HG03442 (cell line): ENCODE data around the gene ATP5ME.
"Not testable (repeated sequence)": the region's sequence is repeated elsewhere in the genome, so short reads cannot be mapped to it uniquely, and the experiment has no call there.

Experiments used
- ATAC-seq: cut with Tn5 transposase; IDR thresholded peaks from one replicate; pipeline ENCODE4 v1.9.1; 2021; ENCODE audit warnings: mild to moderate bottlenecking, moderate library complexity; ENCODE audit not compliant: unreplicated experiment

ATP5ME gene

GRCh38 chr4:705278-706082, 31.4 kb upstream of the ATP5ME start, which contains the start of gene PCGF3:
Gene PCGF3, plus strand, starts transcription at chr4:705832. Its CDS starts 27,849 bp downstream, at chr4:733681.
- ATAC-seq: peak; percentile 87

GRCh38 chr4:704971-705277, 30.8 kb upstream of the ATP5ME start:
- no peak for ATAC-seq

- no peak for ATAC-seq
Observed at GRCh38 chr4:704198-704891, 30.3 kb upstream of the ATP5ME start.

GRCh38 chr4:703336-704197, 29.5 kb upstream of the ATP5ME start:
- no peak for ATAC-seq

GRCh38 chr4:702618-703048, 28.6 kb upstream of the ATP5ME start:
- no peak for ATAC-seq

- ATAC-seq: no peak
Observed at GRCh38 chr4:700587-701264, 26.6 kb upstream of the ATP5ME start.

GRCh38 chr4:699816-700580, 25.9 kb upstream of the ATP5ME start:
- ATAC-seq: no peak

- ATAC-seq: not testable (repeated sequence)
Observed at GRCh38 chr4:694341-694940, 20.4 kb upstream of the ATP5ME start.

GRCh38 chr4:692771-693554, 18.9 kb upstream of the ATP5ME start:
- ATAC-seq: no peak

GRCh38 chr4:689723-690122, 15.6 kb upstream of the ATP5ME start:
- no peak for ATAC-seq

- ATAC-seq: no peak
Observed at GRCh38 chr4:688854-689681, 15.0 kb upstream of the ATP5ME start, which contains the start of gene SLC49A3. Gene SLC49A3, minus strand, starts transcription at chr4:689151. Its CDS starts 24 bp downstream, at chr4:689127.

- no peak for ATAC-seq
Observed at GRCh38 chr4:687971-688853, 14.1 kb upstream of the ATP5ME start.

- ATAC-seq: no peak
Observed at GRCh38 chr4:687048-687970, 13.2 kb upstream of the ATP5ME start.

GRCh38 chr4:686413-687040, 12.5 kb upstream of the ATP5ME start:
- no peak for ATAC-seq

GRCh38 chr4:685679-686412, 11.8 kb upstream of the ATP5ME start:
- no peak for ATAC-seq
